K562 (cell line): ENCODE measurements around the gene ZP1. TPM values are rescaled to one million over a fixed set of nuclear protein-coding genes. Genes with fewer than 3 reads are reported as not detected.
A peak's percentile ranks its signal among the peaks of the same experiment; 100 is the strongest.

Experiments used
- CBX3 ChIP-seq, 2 experiments: IDR thresholded peaks; 1 replicate in 1 of 2; 2 replicates in 1 of 2; pipeline ENCODE4 v1.6.1; 2012; ENCODE audit warnings: inconsistent platforms in 2 of 2, low read length in 2 of 2, borderline replicate concordance in 1 of 2, control low read depth in 1 of 2
- HNRNPUL1 ChIP-seq: fragments of 200-400 bp; formaldehyde crosslinking; IDR thresholded peaks from 2 replicates; pipeline ENCODE4 v1.6.1; 2017; ENCODE audit warnings: low read length
- NFE2L1 ChIP-seq: fragments of 450-650 bp; IDR thresholded peaks from 2 replicates; pipeline ENCODE4 v1.6.1; 2016; ENCODE audit warnings: missing genetic modification characterization, low read depth, mild to moderate bottlenecking, missing compliant biosample characterization, moderate library complexity, borderline replicate concordance
- RAD21 ChIP-seq, 2 experiments: fragments of 250-450 bp in 1 of 2; fragments of 450-650 bp in 1 of 2; sonication (Bioruptor Pico) in 1 of 2; formaldehyde crosslinking in 1 of 2; IDR thresholded peaks in 1 of 2; conservative IDR thresholded peaks in 1 of 2; 2 replicates each; pipeline versions ENCODE4 v1.4.0 to v1.8.0; 2020 to 2022; ENCODE audit warnings: mild to moderate bottlenecking in 2 of 2, moderate library complexity in 1 of 2
- RBBP5 ChIP-seq: fragments of 200-600 bp; sonication (generic); IDR thresholded peaks from 2 replicates; pipeline ENCODE4 v1.6.1; 2012; ENCODE audit warnings: borderline replicate concordance, mild to moderate bottlenecking, low read length, control low read depth, inconsistent platforms; ENCODE audit not compliant: insufficient read depth, poor library complexity, severe bottlenecking
- ZKSCAN8 ChIP-seq: fragments of 200-800 bp; sonication (Bioruptor generic); IDR thresholded peaks from 2 replicates; pipeline ENCODE4 v1.6.1; 2016; ENCODE audit warnings: missing genetic modification characterization, missing compliant biosample characterization
- ZNF584 ChIP-seq: fragments of 200-800 bp; sonication (Bioruptor generic); IDR thresholded peaks from 2 replicates; pipeline ENCODE4 v1.6.1; 2016; ENCODE audit warnings: low read depth, mild to moderate bottlenecking, missing genetic modification characterization, missing compliant biosample characterization
- polyA plus RNA-seq, 8 experiments: library from polyadenylated mRNA; depleted of rRNA in 4 of 8; stranded (reverse) in 5 of 8; unstranded in 3 of 8; fragments of >200 nt; fragmentation: Nextera tagmentation in 2 of 8; fragmentation: Illumina TruSeq in 1 of 8; extraction: Ambion mirVana in 2 of 8; extraction: Trizol in 1 of 8; gene quantifications; 2 replicates each; pipeline versions ENCODE4 v1.2.1 to v1.2.3, GENCODE V29; 2011 to 2014; ENCODE audit warnings: inconsistent platforms in 1 of 8, missing spikeins in 1 of 8
- total RNA-seq, 7 experiments: library from RNA; depleted of rRNA in 6 of 7; stranded (reverse); fragments of >200 nt in 6 of 7; fragmentation: Illumina TruSeq in 2 of 7; extraction: Trizol in 2 of 7; gene quantifications; 2 replicates each; pipeline versions ENCODE4 v1.2.1 to v1.2.3, GENCODE V29; 2011 to 2021; ENCODE audit warnings: low replicate concordance in 1 of 7
- TF ChIP-seq, protein P1 (sequence below), 2 experiments: fragments of 200-800 bp in 1 of 2; sonication (Bioruptor generic) in 1 of 2; sonication (generic) in 1 of 2; formaldehyde crosslinking in 1 of 2; IDR thresholded peaks in 1 of 2; conservative IDR thresholded peaks in 1 of 2; 2 replicates each; pipeline versions ENCODE4 v1.5.0 to v1.6.1; 2016 to 2020; ENCODE audit warnings: missing compliant biosample characterization in 1 of 2, missing genetic modification characterization in 1 of 2, missing genetic modification reagents in 1 of 2
- TF ChIP-seq, protein P2 (sequence below): IDR thresholded peaks from 2 replicates; pipeline ENCODE4 v1.6.1; 2011; ENCODE audit not compliant: insufficient read length; ENCODE audit errors: extremely low read depth
- TF ChIP-seq, protein P3 (sequence below): sonication (generic); formaldehyde crosslinking; IDR thresholded peaks from 2 replicates; pipeline ENCODE4 v1.8.0; 2022; ENCODE audit warnings: mild to moderate bottlenecking, missing genetic modification reagents
- TF ChIP-seq, protein P4 (sequence below): IDR thresholded peaks from 3 replicates; pipeline ENCODE4 v1.6.1; 2011; ENCODE audit warnings: borderline replicate concordance, mild to moderate bottlenecking, moderate library complexity; ENCODE audit not compliant: insufficient read length; ENCODE audit errors: extremely low read depth
- TF ChIP-seq, protein P5 (sequence below): fragments of 450-650 bp; IDR thresholded peaks from 2 replicates; pipeline ENCODE4 v1.6.1; 2016; ENCODE audit warnings: low read depth, mild to moderate bottlenecking, moderate library complexity
- TF ChIP-seq, protein P6 (sequence below): sonication (generic); IDR thresholded peaks from 2 replicates; pipeline ENCODE4 v1.6.1; 2016

Gene ZP1
- total and polyA plus RNA-seq, 9 of the 15 experiments (the other 6 are each of a cell fraction or from before 2014, with no cell fraction given): 0.11 to 0.15 TPM; not detected in 7

DNA sequence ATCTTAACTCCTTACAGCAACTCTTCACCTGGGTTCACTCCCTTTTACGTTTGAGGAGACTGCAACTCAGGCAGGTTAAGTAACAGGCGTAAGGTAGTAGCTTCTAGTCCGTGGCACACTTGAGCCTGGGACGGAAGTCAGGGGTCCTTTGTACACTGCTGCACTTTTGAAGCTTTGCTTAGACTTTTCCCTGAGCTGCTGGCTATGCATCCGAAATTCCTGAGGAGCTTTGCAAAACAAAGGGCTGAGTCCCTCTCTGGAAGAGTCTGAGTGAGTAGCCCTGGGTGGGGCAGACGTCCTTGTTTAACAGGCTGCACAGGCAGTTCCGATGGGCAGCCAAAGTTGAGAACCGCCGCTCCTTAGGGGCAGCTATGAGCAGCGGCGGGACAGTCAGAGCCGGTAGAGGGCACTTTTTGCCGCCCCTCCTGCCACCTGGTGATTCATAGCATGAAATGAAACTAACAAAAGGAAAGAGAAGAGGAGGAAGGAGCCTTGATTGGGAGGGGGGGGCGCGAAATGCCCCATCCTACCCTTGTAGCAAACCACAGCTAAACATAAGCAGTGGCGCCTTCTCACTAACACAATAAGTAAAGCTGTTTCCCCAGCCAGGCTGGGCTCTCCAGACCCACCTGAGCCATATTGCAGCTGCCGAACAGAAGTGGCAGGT is 48.0 kb downstream of the ZP1 start (continued):
- TF ChIP-seq, protein P1, sequence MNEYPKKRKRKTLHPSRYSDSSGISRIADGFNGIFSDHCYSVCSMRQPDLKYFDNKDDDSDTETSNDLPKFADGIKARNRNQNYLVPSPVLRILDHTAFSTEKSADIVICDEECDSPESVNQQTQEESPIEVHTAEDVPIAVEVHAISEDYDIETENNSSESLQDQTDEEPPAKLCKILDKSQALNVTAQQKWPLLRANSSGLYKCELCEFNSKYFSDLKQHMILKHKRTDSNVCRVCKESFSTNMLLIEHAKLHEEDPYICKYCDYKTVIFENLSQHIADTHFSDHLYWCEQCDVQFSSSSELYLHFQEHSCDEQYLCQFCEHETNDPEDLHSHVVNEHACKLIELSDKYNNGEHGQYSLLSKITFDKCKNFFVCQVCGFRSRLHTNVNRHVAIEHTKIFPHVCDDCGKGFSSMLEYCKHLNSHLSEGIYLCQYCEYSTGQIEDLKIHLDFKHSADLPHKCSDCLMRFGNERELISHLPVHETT (CRISPR knock-in tag; conservative IDR thresholded peaks at IDR 0.05 in 1 of 2, IDR thresholded peaks at IDR 0.05 in 1 of 2): no peak
- TF ChIP-seq, protein P2, sequence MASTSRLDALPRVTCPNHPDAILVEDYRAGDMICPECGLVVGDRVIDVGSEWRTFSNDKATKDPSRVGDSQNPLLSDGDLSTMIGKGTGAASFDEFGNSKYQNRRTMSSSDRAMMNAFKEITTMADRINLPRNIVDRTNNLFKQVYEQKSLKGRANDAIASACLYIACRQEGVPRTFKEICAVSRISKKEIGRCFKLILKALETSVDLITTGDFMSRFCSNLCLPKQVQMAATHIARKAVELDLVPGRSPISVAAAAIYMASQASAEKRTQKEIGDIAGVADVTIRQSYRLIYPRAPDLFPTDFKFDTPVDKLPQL: no peak
- no peak for TF ChIP-seq RBBP5
- TF ChIP-seq, protein P3, sequence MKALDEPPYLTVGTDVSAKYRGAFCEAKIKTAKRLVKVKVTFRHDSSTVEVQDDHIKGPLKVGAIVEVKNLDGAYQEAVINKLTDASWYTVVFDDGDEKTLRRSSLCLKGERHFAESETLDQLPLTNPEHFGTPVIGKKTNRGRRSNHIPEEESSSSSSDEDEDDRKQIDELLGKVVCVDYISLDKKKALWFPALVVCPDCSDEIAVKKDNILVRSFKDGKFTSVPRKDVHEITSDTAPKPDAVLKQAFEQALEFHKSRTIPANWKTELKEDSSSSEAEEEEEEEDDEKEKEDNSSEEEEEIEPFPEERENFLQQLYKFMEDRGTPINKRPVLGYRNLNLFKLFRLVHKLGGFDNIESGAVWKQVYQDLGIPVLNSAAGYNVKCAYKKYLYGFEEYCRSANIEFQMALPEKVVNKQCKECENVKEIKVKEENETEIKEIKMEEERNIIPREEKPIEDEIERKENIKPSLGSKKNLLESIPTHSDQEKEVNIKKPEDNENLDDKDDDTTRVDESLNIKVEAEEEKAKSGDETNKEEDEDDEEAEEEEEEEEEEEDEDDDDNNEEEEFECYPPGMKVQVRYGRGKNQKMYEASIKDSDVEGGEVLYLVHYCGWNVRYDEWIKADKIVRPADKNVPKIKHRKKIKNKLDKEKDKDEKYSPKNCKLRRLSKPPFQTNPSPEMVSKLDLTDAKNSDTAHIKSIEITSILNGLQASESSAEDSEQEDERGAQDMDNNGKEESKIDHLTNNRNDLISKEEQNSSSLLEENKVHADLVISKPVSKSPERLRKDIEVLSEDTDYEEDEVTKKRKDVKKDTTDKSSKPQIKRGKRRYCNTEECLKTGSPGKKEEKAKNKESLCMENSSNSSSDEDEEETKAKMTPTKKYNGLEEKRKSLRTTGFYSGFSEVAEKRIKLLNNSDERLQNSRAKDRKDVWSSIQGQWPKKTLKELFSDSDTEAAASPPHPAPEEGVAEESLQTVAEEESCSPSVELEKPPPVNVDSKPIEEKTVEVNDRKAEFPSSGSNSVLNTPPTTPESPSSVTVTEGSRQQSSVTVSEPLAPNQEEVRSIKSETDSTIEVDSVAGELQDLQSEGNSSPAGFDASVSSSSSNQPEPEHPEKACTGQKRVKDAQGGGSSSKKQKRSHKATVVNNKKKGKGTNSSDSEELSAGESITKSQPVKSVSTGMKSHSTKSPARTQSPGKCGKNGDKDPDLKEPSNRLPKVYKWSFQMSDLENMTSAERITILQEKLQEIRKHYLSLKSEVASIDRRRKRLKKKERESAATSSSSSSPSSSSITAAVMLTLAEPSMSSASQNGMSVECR (CRISPR knock-in tag): no peak
- no peak for TF ChIP-seq HNRNPUL1
- TF ChIP-seq CBX3 (IDR thresholded peaks at IDR 0.05; ENCODE audit: borderline replicate concordance in 1 of 2, low read length in 2 of 2): no peak
- no peak for TF ChIP-seq ZNF584 (CRISPR knock-in tag)
- peak in 1 of 2 experiments; percentile 7; a peak in 1 of 4 replicates for TF ChIP-seq RAD21 (CRISPR knock-in tag; conservative IDR thresholded peaks at IDR 0.05 in 1 of 2, IDR thresholded peaks at IDR 0.05 in 1 of 2)
- no peak for TF ChIP-seq NFE2L1 (tag)
- TF ChIP-seq, protein P4, sequence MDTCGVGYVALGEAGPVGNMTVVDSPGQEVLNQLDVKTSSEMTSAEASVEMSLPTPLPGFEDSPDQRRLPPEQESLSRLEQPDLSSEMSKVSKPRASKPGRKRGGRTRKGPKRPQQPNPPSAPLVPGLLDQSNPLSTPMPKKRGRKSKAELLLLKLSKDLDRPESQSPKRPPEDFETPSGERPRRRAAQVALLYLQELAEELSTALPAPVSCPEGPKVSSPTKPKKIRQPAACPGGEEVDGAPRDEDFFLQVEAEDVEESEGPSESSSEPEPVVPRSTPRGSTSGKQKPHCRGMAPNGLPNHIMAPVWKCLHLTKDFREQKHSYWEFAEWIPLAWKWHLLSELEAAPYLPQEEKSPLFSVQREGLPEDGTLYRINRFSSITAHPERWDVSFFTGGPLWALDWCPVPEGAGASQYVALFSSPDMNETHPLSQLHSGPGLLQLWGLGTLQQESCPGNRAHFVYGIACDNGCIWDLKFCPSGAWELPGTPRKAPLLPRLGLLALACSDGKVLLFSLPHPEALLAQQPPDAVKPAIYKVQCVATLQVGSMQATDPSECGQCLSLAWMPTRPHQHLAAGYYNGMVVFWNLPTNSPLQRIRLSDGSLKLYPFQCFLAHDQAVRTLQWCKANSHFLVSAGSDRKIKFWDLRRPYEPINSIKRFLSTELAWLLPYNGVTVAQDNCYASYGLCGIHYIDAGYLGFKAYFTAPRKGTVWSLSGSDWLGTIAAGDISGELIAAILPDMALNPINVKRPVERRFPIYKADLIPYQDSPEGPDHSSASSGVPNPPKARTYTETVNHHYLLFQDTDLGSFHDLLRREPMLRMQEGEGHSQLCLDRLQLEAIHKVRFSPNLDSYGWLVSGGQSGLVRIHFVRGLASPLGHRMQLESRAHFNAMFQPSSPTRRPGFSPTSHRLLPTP: no peak
- no peak for TF ChIP-seq ZKSCAN8
- TF ChIP-seq, protein P5, sequence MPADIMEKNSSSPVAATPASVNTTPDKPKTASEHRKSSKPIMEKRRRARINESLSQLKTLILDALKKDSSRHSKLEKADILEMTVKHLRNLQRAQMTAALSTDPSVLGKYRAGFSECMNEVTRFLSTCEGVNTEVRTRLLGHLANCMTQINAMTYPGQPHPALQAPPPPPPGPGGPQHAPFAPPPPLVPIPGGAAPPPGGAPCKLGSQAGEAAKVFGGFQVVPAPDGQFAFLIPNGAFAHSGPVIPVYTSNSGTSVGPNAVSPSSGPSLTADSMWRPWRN: no peak
- TF ChIP-seq, protein P6, sequence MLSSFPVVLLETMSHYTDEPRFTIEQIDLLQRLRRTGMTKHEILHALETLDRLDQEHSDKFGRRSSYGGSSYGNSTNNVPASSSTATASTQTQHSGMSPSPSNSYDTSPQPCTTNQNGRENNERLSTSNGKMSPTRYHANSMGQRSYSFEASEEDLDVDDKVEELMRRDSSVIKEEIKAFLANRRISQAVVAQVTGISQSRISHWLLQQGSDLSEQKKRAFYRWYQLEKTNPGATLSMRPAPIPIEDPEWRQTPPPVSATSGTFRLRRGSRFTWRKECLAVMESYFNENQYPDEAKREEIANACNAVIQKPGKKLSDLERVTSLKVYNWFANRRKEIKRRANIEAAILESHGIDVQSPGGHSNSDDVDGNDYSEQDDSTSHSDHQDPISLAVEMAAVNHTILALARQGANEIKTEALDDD: no peak
